Right renal pelvis (tissue), 4 donors: ENCODE data around the gene ARHGAP44. TPM values are rescaled to one million over a fixed set of nuclear protein-coding genes. Genes with fewer than 3 reads are reported as not detected.

ENCODE experiments used
- DNase-seq, 4 donors: peaks; one replicate each; pipeline ENCODE4 v3.0.0-alpha.2; 2013; ENCODE audit warnings: low read depth in 4 of 4, low spot score in 3 of 4, missing footprints in 1 of 4
- polyA plus RNA-seq, 4 donors: library from polyadenylated mRNA; unstranded; fragments of 120-200 nt; gene quantifications; one replicate each; pipeline ENCODE4 v1.2.1, GENCODE V29; 2013; ENCODE audit not compliant: insufficient read length in 4 of 4

Gene ARHGAP44
- polyA plus RNA-seq, 4 donors: 7.4 to 8.8 (median 8.1) TPM

- no peak for DNase-seq
These were observed 107.0 kb downstream of the ARHGAP44 start for GRCh38 chr17:12896180-12896785.

- no peak for DNase-seq
These were observed 108.8 kb downstream of the ARHGAP44 start for GRCh38 chr17:12898110-12898509.

DNA sequence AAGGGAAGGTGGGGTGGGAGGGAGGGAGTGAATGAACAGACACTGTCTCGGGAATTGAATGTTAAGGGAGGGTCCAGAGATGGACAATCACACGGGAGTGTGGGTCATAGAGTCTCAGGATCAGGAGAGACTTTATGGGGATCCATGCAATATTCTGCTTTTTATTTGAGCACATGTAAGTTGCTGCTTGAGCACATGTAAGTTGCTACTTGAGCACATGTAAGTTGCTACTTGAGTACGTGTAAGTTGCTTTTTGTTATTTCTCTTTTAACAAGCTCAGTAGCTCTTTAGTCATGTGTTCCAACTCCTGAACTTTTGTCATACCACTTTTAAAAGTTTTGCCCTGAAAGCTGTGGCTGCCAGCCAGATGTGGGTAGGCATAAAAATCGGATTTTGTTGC is 110.3 kb downstream of the ARHGAP44 start:
- DNase-seq: no peak

DNA sequence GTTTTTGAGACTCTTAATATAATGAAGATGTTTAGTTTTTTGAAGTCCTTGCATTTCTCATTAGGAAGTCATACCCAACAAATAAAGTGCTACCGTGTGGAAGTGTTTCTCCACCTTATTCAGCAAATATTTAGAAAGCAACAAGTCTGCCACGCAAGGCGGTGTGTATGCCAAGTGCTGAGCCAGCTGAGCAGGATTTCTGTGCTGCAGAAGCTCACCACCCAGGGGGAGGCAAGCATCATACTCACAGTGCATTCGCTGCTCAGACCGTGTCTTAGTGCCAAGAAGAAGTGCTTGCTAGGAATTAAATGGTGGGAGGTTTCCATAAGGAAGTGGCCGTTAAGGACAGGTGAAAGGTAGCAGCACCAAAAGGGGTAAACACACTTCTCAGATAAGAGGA is 111.2 kb downstream of the ARHGAP44 start:
- no peak for DNase-seq

- no peak for DNase-seq
These were observed 112.7 kb downstream of the ARHGAP44 start for GRCh38 chr17:12902046-12902445.

DNA sequence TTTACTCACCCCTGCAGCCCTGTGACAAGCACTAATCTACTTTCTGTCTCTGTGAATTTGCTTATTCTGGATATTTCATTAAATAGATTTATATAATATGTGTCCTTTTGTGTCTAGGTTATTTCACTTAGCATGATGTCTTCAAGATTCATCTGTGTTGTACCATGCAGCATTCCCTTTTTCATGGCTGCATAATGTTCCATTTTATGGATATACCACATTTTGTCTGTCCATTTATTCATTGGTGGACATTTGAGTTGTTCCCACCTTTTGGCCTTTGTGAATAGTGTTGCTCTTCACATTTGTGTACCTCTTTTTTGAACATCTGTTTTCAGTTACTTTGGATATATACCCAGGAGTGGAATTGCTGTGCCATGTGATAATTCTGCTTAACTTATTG is 118.2 kb downstream of the ARHGAP44 start:
- DNase-seq: no peak

GRCh38 chr17:12909046-12909445 is 119.7 kb downstream of the ARHGAP44 start:
- no peak for DNase-seq

GRCh38 chr17:12909511-12909910 is 120.2 kb downstream of the ARHGAP44 start:
- DNase-seq: no peak

DNA sequence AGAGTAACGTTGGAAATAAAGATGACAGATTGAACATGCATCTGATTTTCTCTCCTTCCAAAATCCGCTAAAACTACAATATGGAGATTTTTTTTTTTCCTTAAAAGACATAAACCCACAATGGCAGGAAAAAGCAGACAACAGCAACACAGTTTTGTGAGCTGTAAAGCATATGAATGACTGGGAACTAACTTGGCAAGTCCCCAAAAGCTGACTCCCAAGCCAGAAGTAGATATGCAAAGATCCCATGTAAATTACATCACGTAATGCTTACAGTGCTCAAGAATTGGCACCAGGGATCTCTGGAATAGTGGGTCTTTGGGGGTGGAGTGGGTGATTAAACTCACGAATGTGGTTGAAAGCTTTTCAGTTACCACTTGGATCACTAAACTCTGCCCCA is 121.9 kb downstream of the ARHGAP44 start:
- no peak for DNase-seq

DNA sequence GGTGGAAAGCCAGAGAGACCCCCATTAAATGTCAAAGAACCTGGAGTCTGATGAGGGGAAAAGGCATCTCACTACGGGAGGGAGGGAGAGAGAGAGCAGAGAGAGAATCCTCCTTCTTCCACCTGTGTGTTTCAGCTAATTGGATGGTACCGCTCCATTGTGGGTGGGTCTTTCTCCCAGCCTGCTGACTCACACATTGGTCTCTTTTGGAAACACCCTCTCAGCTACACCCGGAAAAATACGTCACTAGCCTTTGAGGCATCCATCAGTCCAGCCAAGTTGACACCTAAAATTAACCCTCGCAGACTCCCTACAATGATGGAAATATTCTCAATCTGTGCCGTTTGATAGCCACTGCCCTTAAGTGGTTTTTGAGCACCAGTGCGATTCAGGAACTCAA is 128.1 kb downstream of the ARHGAP44 start:
- no peak for DNase-seq

DNA sequence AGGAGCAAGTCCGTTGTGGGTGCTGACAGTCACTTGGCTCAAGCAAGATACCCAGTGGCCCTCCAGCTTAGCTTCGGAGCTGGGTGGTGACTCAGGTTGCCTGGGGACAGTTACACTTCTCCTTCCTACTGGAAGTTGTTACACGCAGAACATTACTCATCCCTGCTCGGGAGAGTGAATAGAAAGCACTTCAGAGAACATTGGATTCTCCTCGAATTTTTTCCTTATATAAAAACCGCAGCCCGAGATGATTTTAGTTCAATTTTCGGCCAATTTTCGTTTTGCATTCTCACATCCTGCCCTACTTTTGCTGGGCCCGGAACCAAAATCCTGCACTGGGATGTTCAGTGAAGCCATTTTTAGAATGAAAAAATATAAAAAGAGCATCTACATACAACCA is 128.8 kb downstream of the ARHGAP44 start:
- no peak for DNase-seq

- DNase-seq: no peak
These were observed 132.8 kb downstream of the ARHGAP44 start for GRCh38 chr17:12922120-12922519.

- no peak for DNase-seq
These were observed 135.3 kb downstream of the ARHGAP44 start for GRCh38 chr17:12924614-12925013.

- DNase-seq: no peak
These were observed 137.7 kb downstream of the ARHGAP44 start for GRCh38 chr17:12927001-12927400.

GRCh38 chr17:12927541-12928425 is 138.5 kb downstream of the ARHGAP44 start:
- peak; percentile 7 to 25 (median 18) for DNase-seq

DNA sequence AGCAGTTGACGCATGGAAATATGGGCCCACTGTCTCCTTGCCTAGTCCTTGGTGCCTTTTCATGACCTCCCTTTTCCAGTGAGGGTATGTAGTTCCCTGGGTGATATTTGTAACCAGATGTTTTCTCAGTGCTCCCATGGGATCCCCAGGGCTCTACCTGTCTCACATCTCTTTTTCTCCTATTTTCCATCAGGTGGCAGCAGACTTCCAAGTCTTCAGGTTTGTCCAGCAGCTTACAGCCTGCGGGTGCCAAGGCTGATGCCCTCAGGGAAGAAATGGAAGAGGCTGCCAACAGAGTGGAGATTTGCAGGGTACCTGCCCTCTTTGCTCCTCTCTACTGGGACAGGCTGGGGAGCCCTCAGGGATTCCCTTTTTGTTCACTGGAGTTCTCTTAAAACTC is 139.4 kb downstream of the ARHGAP44 start:
- DNase-seq: no peak

DNA sequence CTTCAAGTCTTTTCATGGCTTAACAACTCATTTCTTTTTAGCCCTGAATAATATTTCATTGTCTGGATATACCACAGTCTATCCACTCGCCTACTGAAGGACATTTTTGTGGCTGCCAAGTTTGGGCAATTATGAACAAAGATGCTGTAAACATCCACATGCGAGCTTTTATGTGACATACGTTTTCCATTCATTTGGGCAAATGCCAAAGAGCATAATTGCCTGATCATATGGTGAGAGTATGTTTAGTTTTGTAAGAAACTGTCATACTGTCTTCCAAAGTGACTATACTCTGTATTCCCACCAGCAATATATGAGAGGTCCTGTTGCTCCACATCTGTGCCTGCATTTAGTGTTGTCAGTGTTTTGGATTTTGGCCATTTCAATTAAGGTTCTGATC is 147.2 kb downstream of the ARHGAP44 start:
- DNase-seq: no peak

DNA sequence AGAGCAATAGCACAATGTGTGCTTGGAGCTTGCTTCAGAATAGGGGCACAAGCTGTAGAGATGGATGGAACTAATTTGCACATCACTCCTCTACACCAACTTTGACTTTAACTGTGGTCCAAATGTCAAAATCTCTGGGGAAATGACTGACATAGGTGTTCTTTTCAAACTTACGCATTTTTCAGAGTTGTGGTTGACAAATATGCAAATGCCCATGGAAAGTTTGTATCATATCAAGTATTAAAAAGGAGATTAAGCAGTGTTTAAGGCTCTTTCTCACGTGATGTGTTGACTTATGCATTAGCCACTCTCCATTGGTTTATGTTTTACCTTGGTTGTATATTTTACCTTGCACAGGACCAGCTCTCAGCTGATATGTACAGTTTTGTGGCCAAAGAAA is 151.4 kb downstream of the ARHGAP44 start:
- no peak for DNase-seq

DNA sequence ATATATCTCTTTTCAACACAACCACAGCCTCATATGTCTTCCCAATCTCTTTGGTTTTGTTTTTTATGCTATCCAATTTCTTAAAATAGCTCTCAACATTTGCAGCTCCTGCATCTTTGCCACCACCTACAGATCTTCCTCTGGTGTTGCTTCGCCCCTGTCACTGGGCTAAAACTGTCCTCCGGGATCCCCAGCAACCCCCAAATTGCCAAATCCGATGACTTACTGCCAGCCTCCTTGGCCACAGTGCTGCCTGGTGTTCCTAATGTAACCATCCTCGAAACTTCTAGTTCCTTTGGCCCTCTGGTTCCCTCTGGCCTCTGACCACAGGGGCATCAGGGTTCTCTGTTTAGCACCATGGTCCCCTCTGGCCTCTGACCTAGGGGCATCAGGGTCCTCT is 157.7 kb downstream of the ARHGAP44 start:
- DNase-seq: no peak

DNA sequence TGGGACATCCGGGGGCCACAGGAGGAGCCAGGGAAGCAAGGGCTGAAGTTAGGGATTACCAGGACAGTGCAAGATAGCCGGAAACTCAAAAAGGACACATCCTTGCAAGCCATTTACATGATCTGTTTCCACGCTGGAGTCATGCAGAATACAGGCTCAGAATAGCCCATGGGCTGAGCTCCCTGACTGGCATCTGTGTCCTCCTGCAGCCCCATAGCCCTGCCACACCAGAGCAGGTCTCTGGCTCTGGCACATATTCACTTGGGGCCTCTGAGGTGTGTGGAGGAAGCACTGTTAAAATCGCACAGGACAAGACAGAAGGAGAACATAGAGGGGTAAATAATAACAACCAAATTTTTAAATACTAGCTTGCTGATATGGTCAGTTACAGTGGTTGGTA is 162.7 kb downstream of the ARHGAP44 start:
- DNase-seq: no peak

- no peak for DNase-seq
These were observed 163.9 kb downstream of the ARHGAP44 start for GRCh38 chr17:12953156-12953555.

- DNase-seq: no peak
These were observed 166.2 kb downstream of the ARHGAP44 start for GRCh38 chr17:12955521-12955920.
